SU-DHL-6 (cell line): Measurements from ENCODE around the gene WWTR1.

ENCODE experiments used
- EZH2phosphoT487 ChIP-seq: fragments of 200-600 bp; sonication (generic), shearing (Covaris generic); conservative IDR thresholded peaks from 2 replicates; pipeline ENCODE4 v1.6.1; 2018; ENCODE audit warnings: mild to moderate bottlenecking, antibody characterized with exemption, low read length, moderate library complexity, mixed read lengths
- TF ChIP-seq, protein P1 (sequence below): fragments of 200-600 bp; sonication (generic); IDR thresholded peaks from one replicate; pipeline ENCODE4 v1.5.1; 2017; ENCODE audit warnings: antibody characterized with exemption, mild to moderate bottlenecking, low read length, moderate library complexity; ENCODE audit not compliant: insufficient read depth, poor library complexity, severe bottlenecking

DNA sequence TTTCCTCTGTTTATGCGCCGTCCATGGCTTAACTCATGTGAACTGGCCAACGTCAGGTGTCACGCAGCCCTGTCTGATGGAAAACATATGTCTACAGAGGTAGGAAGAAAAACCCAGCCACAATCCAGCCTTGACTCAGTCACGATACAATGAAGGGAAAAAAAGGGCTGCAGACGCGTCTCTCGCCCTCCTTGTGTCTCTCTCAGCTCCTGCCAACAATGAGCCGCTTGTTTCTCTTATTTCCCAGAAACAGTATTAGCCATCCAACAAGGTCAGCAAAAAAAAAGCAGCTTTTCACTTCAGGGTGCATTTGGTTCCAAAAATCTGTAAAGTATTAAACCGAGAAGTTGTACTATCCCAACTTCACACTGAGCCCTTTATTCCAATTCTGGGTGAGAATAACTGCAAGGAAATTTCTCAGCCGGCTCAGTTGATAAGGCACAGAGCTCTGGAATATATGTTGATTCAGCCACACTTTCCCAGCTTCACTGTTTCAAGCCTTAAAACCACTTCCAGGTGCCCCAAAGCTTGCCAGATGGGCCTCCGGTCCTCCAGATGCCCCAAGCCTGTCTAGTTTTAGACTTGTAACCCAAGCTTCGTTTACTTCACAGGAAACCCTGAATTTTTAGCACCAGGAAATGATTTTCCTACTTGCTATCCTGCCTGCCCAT, 103.9 kb downstream of the WWTR1 start:
- TF ChIP-seq, protein P1, sequence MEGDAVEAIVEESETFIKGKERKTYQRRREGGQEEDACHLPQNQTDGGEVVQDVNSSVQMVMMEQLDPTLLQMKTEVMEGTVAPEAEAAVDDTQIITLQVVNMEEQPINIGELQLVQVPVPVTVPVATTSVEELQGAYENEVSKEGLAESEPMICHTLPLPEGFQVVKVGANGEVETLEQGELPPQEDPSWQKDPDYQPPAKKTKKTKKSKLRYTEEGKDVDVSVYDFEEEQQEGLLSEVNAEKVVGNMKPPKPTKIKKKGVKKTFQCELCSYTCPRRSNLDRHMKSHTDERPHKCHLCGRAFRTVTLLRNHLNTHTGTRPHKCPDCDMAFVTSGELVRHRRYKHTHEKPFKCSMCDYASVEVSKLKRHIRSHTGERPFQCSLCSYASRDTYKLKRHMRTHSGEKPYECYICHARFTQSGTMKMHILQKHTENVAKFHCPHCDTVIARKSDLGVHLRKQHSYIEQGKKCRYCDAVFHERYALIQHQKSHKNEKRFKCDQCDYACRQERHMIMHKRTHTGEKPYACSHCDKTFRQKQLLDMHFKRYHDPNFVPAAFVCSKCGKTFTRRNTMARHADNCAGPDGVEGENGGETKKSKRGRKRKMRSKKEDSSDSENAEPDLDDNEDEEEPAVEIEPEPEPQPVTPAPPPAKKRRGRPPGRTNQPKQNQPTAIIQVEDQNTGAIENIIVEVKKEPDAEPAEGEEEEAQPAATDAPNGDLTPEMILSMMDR: no peak
- no peak for TF ChIP-seq EZH2phosphoT487
